Measurements from ENCODE around the gene PRICKLE2.

PRICKLE2 gene

GRCh38 chr3:64170270-64170669 is 55.0 kb downstream of the PRICKLE2 start:
- Histone ChIP-seq H3K9ac (ENCODE audit: low read length) (no peak overlapping the region), H3K27me3 (ENCODE audit: control insufficient read depth, insufficient read depth, low read length) (no peaks in the 10 kb centered on the region), H3K27ac (ENCODE audit: low read depth, low read length) (no peak overlapping the region), H3K4me3 (ENCODE audit: low read length) (no peak overlapping the region), H3K36me3 (ENCODE audit: control insufficient read depth, insufficient read depth, low read length) (no peaks in the 10 kb centered on the region), H3K4me1 (ENCODE audit: control insufficient read depth, insufficient read depth, low read length) (peaks cover 8% of the 10 kb centered on the region)

DNA sequence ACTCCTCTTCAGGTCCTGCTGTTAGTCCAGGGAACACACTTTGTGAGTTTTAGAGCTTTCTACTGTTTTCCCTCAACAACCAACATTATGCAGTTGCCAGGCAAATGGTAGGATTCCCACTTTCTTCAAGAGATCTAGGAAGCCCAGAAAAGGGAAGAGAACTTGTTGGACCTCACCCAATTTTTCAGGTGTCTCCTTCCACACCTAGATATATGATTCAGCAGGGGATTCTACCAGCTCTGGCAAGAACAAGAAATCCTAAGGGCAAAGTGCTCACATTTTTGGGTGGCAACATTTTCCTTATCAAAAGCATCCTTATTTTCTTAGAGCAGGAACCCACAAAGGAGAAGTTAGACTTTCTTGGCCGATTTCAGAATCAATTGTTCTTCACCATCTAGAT is 57.4 kb downstream of the PRICKLE2 start:
- no peak overlapping the region for H3K27ac ChIP-seq (ENCODE audit: low read depth, low read length)
- no peak overlapping the region for H3K9ac ChIP-seq (ENCODE audit: low read length)
- H3K27me3 ChIP-seq (ENCODE audit: control insufficient read depth, insufficient read depth, low read length), result no peaks in the 10 kb centered on the region
- H3K36me3 ChIP-seq (ENCODE audit: control insufficient read depth, insufficient read depth, low read length), result no peaks in the 10 kb centered on the region
- peaks cover 13% of the 10 kb centered on the region for H3K4me1 ChIP-seq (ENCODE audit: control insufficient read depth, insufficient read depth, low read length)
- no peak overlapping the region for H3K4me3 ChIP-seq (ENCODE audit: low read length)

GRCh38 chr3:64167351-64167750 is 57.9 kb downstream of the PRICKLE2 start:
- Histone ChIP-seq H3K9ac (ENCODE audit: low read length) (no peak overlapping the region), H3K27ac (ENCODE audit: low read depth, low read length) (no peak overlapping the region), H3K4me1 (ENCODE audit: control insufficient read depth, insufficient read depth, low read length) (peaks cover 13% of the 10 kb centered on the region), H3K27me3 (ENCODE audit: control insufficient read depth, insufficient read depth, low read length) (no peaks in the 10 kb centered on the region), H3K36me3 (ENCODE audit: control insufficient read depth, insufficient read depth, low read length) (no peaks in the 10 kb centered on the region), H3K4me3 (ENCODE audit: low read length) (no peak overlapping the region)

DNA sequence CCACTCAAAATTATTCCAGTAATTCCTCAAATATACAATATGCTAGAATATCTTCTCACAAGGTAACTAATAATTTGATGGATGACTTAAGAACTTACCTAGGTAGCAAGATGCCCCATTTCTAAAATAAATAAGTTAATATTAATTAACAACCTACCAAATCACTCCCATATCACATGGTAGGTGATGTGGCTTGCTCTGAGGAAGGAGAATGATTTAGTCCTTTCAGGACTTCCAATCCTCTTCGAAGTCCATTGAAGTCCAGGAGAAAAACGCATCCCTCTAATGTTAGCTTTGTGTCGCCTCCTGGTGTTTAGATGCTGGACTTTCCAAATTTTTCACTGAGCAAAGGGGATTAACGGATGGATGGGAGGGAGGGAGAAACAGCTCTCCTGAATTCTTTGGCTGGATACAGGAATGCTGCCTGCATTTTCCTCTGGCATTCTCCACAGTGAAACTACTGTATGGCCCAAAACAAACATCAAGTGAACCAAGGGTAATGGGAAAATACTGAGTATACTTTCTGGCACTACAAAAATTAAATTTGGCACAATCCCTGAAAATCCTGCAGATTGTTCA is 58.6 kb downstream of the PRICKLE2 start:
- H3K27ac ChIP-seq (ENCODE audit: low read depth, low read length), result no peak overlapping the region
- no peak overlapping the region for H3K4me3 ChIP-seq (ENCODE audit: low read length)
- no peaks in the 10 kb centered on the region for H3K36me3 ChIP-seq (ENCODE audit: control insufficient read depth, insufficient read depth, low read length)
- H3K4me1 ChIP-seq (ENCODE audit: control insufficient read depth, insufficient read depth, low read length), result peaks cover 13% of the 10 kb centered on the region
- no peak overlapping the region for H3K9ac ChIP-seq (ENCODE audit: low read length)
- no peaks in the 10 kb centered on the region for H3K27me3 ChIP-seq (ENCODE audit: control insufficient read depth, insufficient read depth, low read length)

- Histone ChIP-seq H3K4me1 (ENCODE audit: control insufficient read depth, insufficient read depth, low read length) (peaks cover 22% of the 10 kb centered on the region), H3K27ac (ENCODE audit: low read depth, low read length) (no peak overlapping the region), H3K9ac (ENCODE audit: low read length) (no peak overlapping the region), H3K36me3 (ENCODE audit: control insufficient read depth, insufficient read depth, low read length) (peaks cover 1% of the 10 kb centered on the region), H3K4me3 (ENCODE audit: low read length) (no peak overlapping the region), H3K27me3 (ENCODE audit: control insufficient read depth, insufficient read depth, low read length) (no peaks in the 10 kb centered on the region)
These were observed 60.9 kb downstream of the PRICKLE2 start for GRCh38 chr3:64164349-64164748.

- peaks cover 22% of the 10 kb centered on the region for H3K4me1 ChIP-seq (ENCODE audit: control insufficient read depth, insufficient read depth, low read length)
- H3K4me3 ChIP-seq (ENCODE audit: low read length), result no peak overlapping the region
- H3K9ac ChIP-seq (ENCODE audit: low read length), result no peak overlapping the region
- H3K27ac ChIP-seq (ENCODE audit: low read depth, low read length), result no peak overlapping the region
- H3K36me3 ChIP-seq (ENCODE audit: control insufficient read depth, insufficient read depth, low read length), result peaks cover 6% of the 10 kb centered on the region
- H3K27me3 ChIP-seq (ENCODE audit: control insufficient read depth, insufficient read depth, low read length), result no peaks in the 10 kb centered on the region
These were observed 61.5 kb downstream of the PRICKLE2 start for GRCh38 chr3:64163755-64164148.

DNA sequence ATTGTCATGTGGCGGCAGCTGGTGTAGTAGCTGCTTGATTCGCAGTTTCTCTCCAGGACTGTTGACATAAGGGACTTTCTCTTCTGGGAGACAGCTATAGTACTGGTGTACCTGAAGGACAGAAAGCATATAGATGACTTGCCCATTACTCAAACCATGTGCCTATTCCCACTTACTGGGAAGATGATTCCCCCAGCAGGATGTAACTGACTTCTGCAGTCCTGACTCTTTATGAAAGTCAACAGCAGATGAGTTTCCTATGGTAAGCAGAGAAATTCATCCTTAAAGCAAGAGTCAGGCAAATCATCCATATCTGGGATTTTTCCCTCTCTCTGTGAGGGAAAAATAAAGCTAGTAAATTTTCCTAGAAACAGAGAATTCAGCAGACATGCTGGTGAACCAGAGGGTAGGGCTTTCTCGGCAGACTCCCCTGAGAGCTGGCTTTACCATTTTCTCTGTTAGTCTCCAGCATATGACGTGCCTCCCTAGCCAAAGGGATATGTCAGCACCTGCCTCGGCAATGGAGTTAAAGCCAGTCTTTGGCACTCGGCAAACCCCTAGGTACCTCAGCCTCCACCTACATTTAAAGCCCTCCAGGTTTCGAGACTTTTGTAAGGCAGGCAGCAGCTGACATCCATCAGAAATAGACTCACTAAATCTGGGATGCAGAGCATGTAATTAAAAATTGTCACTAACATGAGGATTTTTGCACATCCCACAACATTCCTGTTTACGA is 62.1 kb downstream of the PRICKLE2 start:
- no peak overlapping the region for H3K9ac ChIP-seq (ENCODE audit: low read length)
- H3K27me3 ChIP-seq (ENCODE audit: control insufficient read depth, insufficient read depth, low read length), result no peaks in the 10 kb centered on the region
- peaks cover 6% of the 10 kb centered on the region for H3K36me3 ChIP-seq (ENCODE audit: control insufficient read depth, insufficient read depth, low read length)
- H3K27ac ChIP-seq (ENCODE audit: low read depth, low read length), result no peak overlapping the region
- no peak overlapping the region for H3K4me3 ChIP-seq (ENCODE audit: low read length)
- peaks cover 22% of the 10 kb centered on the region for H3K4me1 ChIP-seq (ENCODE audit: control insufficient read depth, insufficient read depth, low read length)

DNA sequence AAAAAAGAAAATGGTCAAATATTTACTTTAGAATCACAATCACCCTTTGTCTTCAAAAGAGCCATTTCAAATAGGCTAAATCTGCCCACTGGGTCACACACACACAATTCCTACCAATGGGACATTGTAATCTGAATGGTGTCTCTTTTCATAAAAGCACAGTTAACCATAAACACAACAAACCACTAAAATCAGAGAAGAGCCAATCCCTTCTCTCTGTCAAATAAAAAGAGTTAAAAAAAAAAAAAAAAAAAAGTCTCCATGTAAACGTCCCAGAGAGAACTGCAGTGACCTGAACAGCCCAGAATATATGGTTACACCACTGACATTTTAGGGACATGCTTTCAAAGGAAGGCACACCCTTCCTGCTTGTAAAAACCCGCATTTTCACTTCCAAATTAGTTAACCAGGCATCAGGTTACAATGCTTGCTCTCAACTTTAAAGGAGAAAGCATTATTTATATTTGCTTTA is 63.7 kb downstream of the PRICKLE2 start:
- Histone ChIP-seq H3K27me3 (ENCODE audit: control insufficient read depth, insufficient read depth, low read length) (no peaks in the 10 kb centered on the region), H3K27ac (ENCODE audit: low read depth, low read length) (no peak overlapping the region), H3K36me3 (ENCODE audit: control insufficient read depth, insufficient read depth, low read length) (peaks cover 6% of the 10 kb centered on the region), H3K9ac (ENCODE audit: low read length) (no peak overlapping the region), H3K4me3 (ENCODE audit: low read length) (no peak overlapping the region), H3K4me1 (ENCODE audit: control insufficient read depth, insufficient read depth, low read length) (peaks cover 13% of the 10 kb centered on the region)

DNA sequence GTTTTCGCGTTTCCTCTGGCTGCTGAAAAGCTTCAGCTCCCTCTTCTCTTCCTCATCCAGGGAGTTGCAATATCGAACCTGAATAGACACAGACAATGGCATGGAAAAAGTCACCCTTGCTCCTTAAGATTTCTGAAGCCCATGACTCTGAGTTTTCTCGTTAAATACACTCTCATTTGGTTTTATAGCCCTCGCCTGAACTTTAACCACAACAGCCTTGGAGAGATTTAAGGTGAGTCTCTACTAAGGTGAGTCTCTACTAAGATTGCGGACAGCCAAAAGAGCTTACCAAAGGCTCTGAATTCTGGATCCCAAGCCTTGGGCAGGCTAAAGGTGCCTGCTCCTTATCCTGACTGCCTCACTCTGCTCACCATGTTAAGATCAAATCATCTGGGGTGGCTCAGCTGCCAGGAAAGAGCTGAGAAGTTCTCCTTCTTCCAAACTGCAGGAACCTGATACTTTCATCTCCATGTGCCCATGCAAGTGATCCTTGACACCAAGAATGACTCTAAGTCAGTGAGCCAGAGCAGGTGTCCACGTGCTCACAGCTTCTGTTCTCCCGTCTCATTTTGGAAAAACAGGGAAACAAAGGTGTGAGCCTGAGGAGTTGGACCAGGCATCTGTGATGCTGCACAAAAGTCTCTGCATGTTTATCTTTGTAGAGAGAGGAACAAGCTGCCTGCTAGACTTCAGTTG is 65.1 kb downstream of the PRICKLE2 start:
- H3K36me3 ChIP-seq (ENCODE audit: control insufficient read depth, insufficient read depth, low read length), result peaks cover 6% of the 10 kb centered on the region
- H3K27ac ChIP-seq (ENCODE audit: low read depth, low read length), result no peak overlapping the region
- no peak overlapping the region for H3K4me3 ChIP-seq (ENCODE audit: low read length)
- H3K27me3 ChIP-seq (ENCODE audit: control insufficient read depth, insufficient read depth, low read length), result no peaks in the 10 kb centered on the region
- no peak overlapping the region for H3K9ac ChIP-seq (ENCODE audit: low read length)
- peaks cover 13% of the 10 kb centered on the region for H3K4me1 ChIP-seq (ENCODE audit: control insufficient read depth, insufficient read depth, low read length)

DNA sequence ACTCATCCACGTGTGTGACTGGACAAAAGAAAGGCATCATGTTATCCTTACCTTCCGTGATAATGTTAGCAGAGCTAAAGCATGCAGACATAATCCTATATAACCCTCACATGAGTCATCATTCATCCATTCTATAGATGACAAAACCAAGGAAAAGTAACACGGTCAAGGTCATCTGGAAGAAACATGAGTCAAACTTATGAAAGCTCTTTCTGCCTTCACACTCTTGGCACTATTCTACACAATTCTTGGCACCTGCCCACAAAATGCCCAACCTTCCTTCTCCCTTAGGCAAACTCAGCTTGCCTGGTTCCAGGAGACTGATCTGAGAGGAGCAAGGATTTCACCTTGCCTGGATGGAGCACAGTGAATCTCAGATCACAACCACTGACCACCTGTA is 66.9 kb downstream of the PRICKLE2 start:
- H3K27ac ChIP-seq (ENCODE audit: low read depth, low read length), result no peak overlapping the region
- peaks cover 6% of the 10 kb centered on the region for H3K36me3 ChIP-seq (ENCODE audit: control insufficient read depth, insufficient read depth, low read length)
- H3K27me3 ChIP-seq (ENCODE audit: control insufficient read depth, insufficient read depth, low read length), result no peaks in the 10 kb centered on the region
- H3K9ac ChIP-seq (ENCODE audit: low read length), result no peak overlapping the region
- H3K4me1 ChIP-seq (ENCODE audit: control insufficient read depth, insufficient read depth, low read length), result peaks cover 10% of the 10 kb centered on the region
- no peak overlapping the region for H3K4me3 ChIP-seq (ENCODE audit: low read length)

DNA sequence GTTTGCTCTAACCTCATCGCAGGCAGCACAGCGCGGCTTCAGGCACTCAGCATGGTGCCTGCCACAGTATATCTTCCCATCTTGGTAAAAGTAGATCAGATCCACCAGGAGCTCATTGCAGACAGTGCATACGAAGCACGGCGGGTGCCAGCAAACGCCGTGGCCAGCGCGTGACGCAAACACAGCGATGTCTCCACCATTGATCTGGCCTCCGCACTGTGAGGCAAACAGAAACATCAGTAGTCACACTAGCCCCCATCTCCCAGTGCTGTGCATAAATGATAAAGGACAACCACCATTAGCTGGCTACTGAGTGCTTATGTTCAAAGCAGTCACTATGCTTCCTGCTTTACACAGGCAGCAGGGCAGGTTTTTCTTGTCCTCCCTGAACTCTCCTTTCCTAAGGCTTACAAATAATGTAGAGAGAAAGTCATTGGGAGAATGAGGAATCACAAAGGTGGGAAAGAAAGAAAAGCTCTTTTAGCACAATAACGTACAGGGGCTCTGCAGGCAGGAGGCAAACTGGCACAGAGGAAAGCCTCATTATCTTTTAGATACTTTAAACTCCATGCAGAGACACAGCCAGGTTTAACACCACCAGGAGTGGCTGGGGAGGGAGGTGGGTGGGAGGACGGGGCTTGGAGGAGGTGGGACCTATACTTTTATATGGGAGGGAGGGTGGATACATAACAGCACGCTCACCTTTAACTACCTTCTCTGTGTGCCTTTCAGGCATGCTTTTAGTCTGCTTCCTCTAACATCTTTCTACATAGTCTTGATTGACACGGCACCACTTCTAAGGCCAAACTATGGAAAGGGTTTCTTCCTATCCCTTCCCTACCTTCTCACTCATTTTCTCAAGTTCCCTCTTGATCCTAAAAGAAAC is 67.9 kb downstream of the PRICKLE2 start:
- Histone ChIP-seq H3K9ac (ENCODE audit: low read length) (no peak overlapping the region), H3K27me3 (ENCODE audit: control insufficient read depth, insufficient read depth, low read length) (no peaks in the 10 kb centered on the region), H3K4me3 (ENCODE audit: low read length) (no peak overlapping the region), H3K4me1 (ENCODE audit: control insufficient read depth, insufficient read depth, low read length) (peaks cover 11% of the 10 kb centered on the region), H3K36me3 (ENCODE audit: control insufficient read depth, insufficient read depth, low read length) (peaks cover 6% of the 10 kb centered on the region), H3K27ac (ENCODE audit: low read depth, low read length) (no peak overlapping the region)

DNA sequence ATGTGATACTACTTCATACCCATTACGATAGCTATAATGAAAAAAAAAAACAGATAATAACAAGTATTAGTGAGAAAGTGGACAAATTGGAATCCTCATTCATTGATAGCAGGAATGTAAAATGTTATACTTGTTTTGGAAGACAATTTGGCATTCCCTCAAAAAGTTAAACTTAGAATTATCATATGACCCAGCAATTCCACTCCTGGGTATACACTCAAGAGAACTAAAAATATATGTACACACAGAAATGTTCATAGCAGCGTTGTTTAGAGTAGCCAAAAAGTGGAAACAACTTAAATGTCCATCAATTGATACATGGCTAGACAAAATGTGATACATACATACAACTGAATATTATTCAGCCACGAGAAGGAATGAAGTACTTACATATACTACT is 69.9 kb downstream of the PRICKLE2 start:
- H3K9ac ChIP-seq (ENCODE audit: low read length), result no peak overlapping the region
- no peak overlapping the region for H3K27ac ChIP-seq (ENCODE audit: low read depth, low read length)
- no peaks in the 10 kb centered on the region for H3K27me3 ChIP-seq (ENCODE audit: control insufficient read depth, insufficient read depth, low read length)
- H3K4me1 ChIP-seq (ENCODE audit: control insufficient read depth, insufficient read depth, low read length), result peaks cover 21% of the 10 kb centered on the region
- no peak overlapping the region for H3K4me3 ChIP-seq (ENCODE audit: low read length)
- peaks cover 6% of the 10 kb centered on the region for H3K36me3 ChIP-seq (ENCODE audit: control insufficient read depth, insufficient read depth, low read length)
